ENCODE data around the gene CCDC182. TPM values are rescaled to one million over a fixed set of nuclear protein-coding genes. Genes with fewer than 3 reads are reported as not detected.

CCDC182 gene
- total and polyA plus RNA-seq, 2 experiments from 2014 or later: not detected

DNA sequence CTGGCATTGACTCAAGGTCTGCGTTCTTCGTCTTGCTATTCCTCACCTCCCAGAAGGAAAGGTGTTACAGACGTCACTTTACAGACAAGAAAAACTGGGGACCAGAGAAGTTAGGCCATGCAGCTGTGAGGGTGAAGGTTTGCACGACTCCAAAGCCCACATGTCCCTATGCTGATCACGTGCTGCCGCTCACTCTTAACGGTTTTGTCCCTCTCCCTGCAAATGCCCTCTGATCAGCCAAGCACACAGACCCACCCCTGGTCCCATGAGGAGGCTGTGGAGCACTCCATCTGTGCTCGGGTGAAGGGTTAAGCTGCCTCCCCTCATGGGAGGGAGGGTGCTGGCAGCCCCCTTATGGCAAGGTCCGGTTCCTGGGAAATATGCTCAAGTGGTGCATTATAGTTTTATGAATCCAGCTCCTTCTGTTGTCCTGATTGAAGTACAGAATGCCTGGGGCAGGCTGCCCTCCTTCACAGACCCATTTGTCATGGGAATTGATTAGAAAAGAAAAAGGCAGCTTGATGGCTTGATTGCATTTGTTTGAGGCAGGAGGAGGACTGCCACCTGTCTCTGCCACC, 18.8 kb downstream of the CCDC182 start:
- Histone ChIP-seq H3K79me2 (replicated peaks; ENCODE audit: insufficient read depth) (no peaks in the 10 kb centered on the region), H2AFZ (no peak overlapping the region), H3K36me3 (ENCODE audit: insufficient read depth) (no peaks in the 10 kb centered on the region), H3K27me3 (ENCODE audit: insufficient read depth) (no peaks in the 10 kb centered on the region), H3K4me1 (ENCODE audit: insufficient read depth) (no peaks in the 10 kb centered on the region), H3K4me2 (no peak overlapping the region), H3K9me2 (ENCODE audit: insufficient read depth) (0 out of 2 replicates have a peak, but pooled peaks cover 3% of the 10 kb centered on the region), H3K4me3 (no peak overlapping the region), H3F3A (replicated peaks; ENCODE audit: low read depth) (no peaks in the 10 kb centered on the region), H3K27ac (ENCODE audit: low read depth) (no peak overlapping the region), H4K20me1 (replicated peaks; ENCODE audit: insufficient read depth) (no peaks in the 10 kb centered on the region)
- no peaks in the 10 kb centered on the region for H3K36me3 Mint-ChIP-seq (ENCODE audit: low read depth)
- H3K4me3 Mint-ChIP-seq: no peak overlapping the region
- peaks cover 20% of the 10 kb centered on the region for H3K27me3 Mint-ChIP-seq (ENCODE audit: insufficient read depth, low read depth, poor library complexity)
- H3K9me3 Mint-ChIP-seq: no peaks in the 10 kb centered on the region
- no peak overlapping the region for H3K27ac Mint-ChIP-seq
- ATAC-seq (no peak), DNase-seq (ENCODE audit: low spot score) (no peak)
- no peak for TF ChIP-seq ZNF331 (CRISPR knock-in tag; IDR thresholded peaks at IDR 0.05; ENCODE audit: low read depth)
- TF ChIP-seq CREB1 (CRISPR knock-in tag; IDR thresholded peaks at IDR 0.05; ENCODE audit: low read depth): no peak
- TF ChIP-seq POLR2AphosphoS5 (IDR thresholded peaks at IDR 0.05; ENCODE audit: low read depth): no peak
- TF ChIP-seq, protein P1, sequence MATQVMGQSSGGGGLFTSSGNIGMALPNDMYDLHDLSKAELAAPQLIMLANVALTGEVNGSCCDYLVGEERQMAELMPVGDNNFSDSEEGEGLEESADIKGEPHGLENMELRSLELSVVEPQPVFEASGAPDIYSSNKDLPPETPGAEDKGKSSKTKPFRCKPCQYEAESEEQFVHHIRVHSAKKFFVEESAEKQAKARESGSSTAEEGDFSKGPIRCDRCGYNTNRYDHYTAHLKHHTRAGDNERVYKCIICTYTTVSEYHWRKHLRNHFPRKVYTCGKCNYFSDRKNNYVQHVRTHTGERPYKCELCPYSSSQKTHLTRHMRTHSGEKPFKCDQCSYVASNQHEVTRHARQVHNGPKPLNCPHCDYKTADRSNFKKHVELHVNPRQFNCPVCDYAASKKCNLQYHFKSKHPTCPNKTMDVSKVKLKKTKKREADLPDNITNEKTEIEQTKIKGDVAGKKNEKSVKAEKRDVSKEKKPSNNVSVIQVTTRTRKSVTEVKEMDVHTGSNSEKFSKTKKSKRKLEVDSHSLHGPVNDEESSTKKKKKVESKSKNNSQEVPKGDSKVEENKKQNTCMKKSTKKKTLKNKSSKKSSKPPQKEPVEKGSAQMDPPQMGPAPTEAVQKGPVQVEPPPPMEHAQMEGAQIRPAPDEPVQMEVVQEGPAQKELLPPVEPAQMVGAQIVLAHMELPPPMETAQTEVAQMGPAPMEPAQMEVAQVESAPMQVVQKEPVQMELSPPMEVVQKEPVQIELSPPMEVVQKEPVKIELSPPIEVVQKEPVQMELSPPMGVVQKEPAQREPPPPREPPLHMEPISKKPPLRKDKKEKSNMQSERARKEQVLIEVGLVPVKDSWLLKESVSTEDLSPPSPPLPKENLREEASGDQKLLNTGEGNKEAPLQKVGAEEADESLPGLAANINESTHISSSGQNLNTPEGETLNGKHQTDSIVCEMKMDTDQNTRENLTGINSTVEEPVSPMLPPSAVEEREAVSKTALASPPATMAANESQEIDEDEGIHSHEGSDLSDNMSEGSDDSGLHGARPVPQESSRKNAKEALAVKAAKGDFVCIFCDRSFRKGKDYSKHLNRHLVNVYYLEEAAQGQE (IDR thresholded peaks at IDR 0.05; ENCODE audit: unreplicated experiment): no peak
- TF ChIP-seq STAT1 (IDR thresholded peaks at IDR 0.05; ENCODE audit: unreplicated experiment): no peak
- no peak for TF ChIP-seq EZH2 (IDR thresholded peaks at IDR 0.05; ENCODE audit: low read depth, unreplicated experiment)
- TF ChIP-seq, protein P2, sequence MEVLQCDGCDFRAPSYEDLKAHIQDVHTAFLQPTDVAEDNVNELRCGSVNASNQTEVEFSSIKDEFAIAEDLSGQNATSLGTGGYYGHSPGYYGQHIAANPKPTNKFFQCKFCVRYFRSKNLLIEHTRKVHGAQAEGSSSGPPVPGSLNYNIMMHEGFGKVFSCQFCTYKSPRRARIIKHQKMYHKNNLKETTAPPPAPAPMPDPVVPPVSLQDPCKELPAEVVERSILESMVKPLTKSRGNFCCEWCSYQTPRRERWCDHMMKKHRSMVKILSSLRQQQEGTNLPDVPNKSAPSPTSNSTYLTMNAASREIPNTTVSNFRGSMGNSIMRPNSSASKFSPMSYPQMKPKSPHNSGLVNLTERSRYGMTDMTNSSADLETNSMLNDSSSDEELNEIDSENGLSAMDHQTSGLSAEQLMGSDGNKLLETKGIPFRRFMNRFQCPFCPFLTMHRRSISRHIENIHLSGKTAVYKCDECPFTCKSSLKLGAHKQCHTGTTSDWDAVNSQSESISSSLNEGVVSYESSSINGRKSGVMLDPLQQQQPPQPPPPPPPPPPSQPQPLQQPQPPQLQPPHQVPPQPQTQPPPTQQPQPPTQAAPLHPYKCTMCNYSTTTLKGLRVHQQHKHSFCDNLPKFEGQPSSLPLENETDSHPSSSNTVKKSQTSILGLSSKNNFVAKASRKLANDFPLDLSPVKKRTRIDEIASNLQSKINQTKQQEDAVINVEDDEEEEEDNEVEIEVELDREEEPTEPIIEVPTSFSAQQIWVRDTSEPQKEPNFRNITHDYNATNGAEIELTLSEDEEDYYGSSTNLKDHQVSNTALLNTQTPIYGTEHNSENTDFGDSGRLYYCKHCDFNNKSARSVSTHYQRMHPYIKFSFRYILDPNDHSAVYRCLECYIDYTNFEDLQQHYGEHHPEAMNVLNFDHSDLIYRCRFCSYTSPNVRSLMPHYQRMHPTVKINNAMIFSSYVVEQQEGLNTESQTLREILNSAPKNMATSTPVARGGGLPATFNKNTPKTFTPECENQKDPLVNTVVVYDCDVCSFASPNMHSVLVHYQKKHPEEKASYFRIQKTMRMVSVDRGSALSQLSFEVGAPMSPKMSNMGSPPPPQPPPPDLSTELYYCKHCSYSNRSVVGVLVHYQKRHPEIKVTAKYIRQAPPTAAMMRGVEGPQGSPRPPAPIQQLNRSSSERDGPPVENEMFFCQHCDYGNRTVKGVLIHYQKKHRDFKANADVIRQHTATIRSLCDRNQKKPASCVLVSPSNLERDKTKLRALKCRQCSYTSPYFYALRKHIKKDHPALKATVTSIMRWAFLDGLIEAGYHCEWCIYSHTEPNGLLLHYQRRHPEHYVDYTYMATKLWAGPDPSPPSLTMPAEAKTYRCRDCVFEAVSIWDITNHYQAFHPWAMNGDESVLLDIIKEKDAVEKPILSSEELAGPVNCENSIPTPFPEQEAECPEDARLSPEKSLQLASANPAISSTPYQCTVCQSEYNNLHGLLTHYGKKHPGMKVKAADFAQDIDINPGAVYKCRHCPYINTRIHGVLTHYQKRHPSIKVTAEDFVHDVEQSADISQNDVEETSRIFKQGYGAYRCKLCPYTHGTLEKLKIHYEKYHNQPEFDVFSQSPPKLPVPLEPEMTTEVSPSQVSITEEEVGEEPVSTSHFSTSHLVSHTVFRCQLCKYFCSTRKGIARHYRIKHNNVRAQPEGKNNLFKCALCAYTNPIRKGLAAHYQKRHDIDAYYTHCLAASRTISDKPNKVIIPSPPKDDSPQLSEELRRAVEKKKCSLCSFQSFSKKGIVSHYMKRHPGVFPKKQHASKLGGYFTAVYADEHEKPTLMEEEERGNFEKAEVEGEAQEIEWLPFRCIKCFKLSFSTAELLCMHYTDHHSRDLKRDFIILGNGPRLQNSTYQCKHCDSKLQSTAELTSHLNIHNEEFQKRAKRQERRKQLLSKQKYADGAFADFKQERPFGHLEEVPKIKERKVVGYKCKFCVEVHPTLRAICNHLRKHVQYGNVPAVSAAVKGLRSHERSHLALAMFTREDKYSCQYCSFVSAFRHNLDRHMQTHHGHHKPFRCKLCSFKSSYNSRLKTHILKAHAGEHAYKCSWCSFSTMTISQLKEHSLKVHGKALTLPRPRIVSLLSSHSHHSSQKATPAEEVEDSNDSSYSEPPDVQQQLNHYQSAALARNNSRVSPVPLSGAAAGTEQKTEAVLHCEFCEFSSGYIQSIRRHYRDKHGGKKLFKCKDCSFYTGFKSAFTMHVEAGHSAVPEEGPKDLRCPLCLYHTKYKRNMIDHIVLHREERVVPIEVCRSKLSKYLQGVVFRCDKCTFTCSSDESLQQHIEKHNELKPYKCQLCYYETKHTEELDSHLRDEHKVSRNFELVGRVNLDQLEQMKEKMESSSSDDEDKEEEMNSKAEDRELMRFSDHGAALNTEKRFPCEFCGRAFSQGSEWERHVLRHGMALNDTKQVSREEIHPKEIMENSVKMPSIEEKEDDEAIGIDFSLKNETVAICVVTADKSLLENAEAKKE (CRISPR knock-in tag; IDR thresholded peaks at IDR 0.05): no peak
- TF ChIP-seq JUNB (IDR thresholded peaks at IDR 0.05; ENCODE audit: unreplicated experiment): no peak
- TF ChIP-seq EZH2phosphoT487 (IDR thresholded peaks at IDR 0.05; ENCODE audit: unreplicated experiment): no peak
- no peak for TF ChIP-seq ZNF114 (CRISPR knock-in tag; IDR thresholded peaks at IDR 0.05)
- TF ChIP-seq NANOG (IDR thresholded peaks at IDR 0.05; ENCODE audit: borderline replicate concordance): no peak
- TF ChIP-seq, protein P3, sequence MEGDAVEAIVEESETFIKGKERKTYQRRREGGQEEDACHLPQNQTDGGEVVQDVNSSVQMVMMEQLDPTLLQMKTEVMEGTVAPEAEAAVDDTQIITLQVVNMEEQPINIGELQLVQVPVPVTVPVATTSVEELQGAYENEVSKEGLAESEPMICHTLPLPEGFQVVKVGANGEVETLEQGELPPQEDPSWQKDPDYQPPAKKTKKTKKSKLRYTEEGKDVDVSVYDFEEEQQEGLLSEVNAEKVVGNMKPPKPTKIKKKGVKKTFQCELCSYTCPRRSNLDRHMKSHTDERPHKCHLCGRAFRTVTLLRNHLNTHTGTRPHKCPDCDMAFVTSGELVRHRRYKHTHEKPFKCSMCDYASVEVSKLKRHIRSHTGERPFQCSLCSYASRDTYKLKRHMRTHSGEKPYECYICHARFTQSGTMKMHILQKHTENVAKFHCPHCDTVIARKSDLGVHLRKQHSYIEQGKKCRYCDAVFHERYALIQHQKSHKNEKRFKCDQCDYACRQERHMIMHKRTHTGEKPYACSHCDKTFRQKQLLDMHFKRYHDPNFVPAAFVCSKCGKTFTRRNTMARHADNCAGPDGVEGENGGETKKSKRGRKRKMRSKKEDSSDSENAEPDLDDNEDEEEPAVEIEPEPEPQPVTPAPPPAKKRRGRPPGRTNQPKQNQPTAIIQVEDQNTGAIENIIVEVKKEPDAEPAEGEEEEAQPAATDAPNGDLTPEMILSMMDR (conservative IDR thresholded peaks at IDR 0.05; ENCODE audit: low read depth in 2 of 2): no peak
- TF ChIP-seq, protein P4, sequence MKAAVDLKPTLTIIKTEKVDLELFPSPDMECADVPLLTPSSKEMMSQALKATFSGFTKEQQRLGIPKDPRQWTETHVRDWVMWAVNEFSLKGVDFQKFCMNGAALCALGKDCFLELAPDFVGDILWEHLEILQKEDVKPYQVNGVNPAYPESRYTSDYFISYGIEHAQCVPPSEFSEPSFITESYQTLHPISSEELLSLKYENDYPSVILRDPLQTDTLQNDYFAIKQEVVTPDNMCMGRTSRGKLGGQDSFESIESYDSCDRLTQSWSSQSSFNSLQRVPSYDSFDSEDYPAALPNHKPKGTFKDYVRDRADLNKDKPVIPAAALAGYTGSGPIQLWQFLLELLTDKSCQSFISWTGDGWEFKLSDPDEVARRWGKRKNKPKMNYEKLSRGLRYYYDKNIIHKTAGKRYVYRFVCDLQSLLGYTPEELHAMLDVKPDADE (IDR thresholded peaks at IDR 0.05): no peak
- no peaks in the 10 kb centered on the region; the same call in 2 of the 3 replicates for H3K4me1 Mint-ChIP-seq
